Fibroblast of skin of right biceps (primary cell): ENCODE measurements around the gene CCDC85C.
A peak's percentile ranks its signal among the peaks of the same experiment; 100 is the strongest.

Experiments used
- DNase-seq: peaks from one replicate; pipeline ENCODE4 v3.0.0-alpha.2; 2013

Gene CCDC85C

GRCh38 chr14:99507860-99508640 is 96.0 kb downstream of the CCDC85C start:
- no peak for DNase-seq

- DNase-seq, result no peak
Measured at GRCh38 chr14:99506276-99506675, 97.7 kb downstream of the CCDC85C start.

- no peak for DNase-seq
Measured at GRCh38 chr14:99505089-99505488, 98.9 kb downstream of the CCDC85C start.

- DNase-seq, result no peak
Measured at GRCh38 chr14:99503848-99504453, 100.1 kb downstream of the CCDC85C start.

- no peak for DNase-seq
Measured at GRCh38 chr14:99502989-99503421, 101.0 kb downstream of the CCDC85C start.

- DNase-seq, result no peak
Measured at GRCh38 chr14:99497894-99498293, 106.1 kb downstream of the CCDC85C start.

- DNase-seq, result no peak
Measured at GRCh38 chr14:99497341-99497740, 106.7 kb downstream of the CCDC85C start.

GRCh38 chr14:99484106-99484505 is 119.9 kb downstream of the CCDC85C start:
- no peak for DNase-seq

GRCh38 chr14:99481745-99482099 is 122.3 kb downstream of the CCDC85C start:
- peak; percentile 33 for DNase-seq

GRCh38 chr14:99480917-99481744 is 122.9 kb downstream of the CCDC85C start, which contains the start of gene CCNK:
TSS of gene CCNK (plus strand) at chr14:99481409. CDS start at chr14:99492678, 11,269 bp downstream.
- DNase-seq, result peak; percentile 100

GRCh38 chr14:99479906-99480869 is 123.8 kb downstream of the CCDC85C start, which contains the start of gene SETD3:
TSS of gene SETD3 (minus strand) at chr14:99480859. CDS start at chr14:99465805, 15,054 bp downstream.
- peak; percentile 53 for DNase-seq

- DNase-seq, result no peak
Measured at GRCh38 chr14:99479160-99479905, 124.7 kb downstream of the CCDC85C start.

- no peak for DNase-seq
Measured at GRCh38 chr14:99478128-99478527, 125.9 kb downstream of the CCDC85C start.

GRCh38 chr14:99476864-99477263 is 127.1 kb downstream of the CCDC85C start:
- peak; percentile 15 for DNase-seq

GRCh38 chr14:99475660-99476059 is 128.3 kb downstream of the CCDC85C start:
- no peak for DNase-seq

GRCh38 chr14:99475179-99475578 is 128.8 kb downstream of the CCDC85C start:
- DNase-seq, result no peak

- DNase-seq, result no peak
Measured at GRCh38 chr14:99473458-99473857, 130.5 kb downstream of the CCDC85C start.

- peak; percentile 17 for DNase-seq
Measured at GRCh38 chr14:99472937-99473336, 131.1 kb downstream of the CCDC85C start.

- no peak for DNase-seq
Measured at GRCh38 chr14:99471731-99472130, 132.3 kb downstream of the CCDC85C start.

GRCh38 chr14:99468836-99469592 is 135.0 kb downstream of the CCDC85C start:
- peak; percentile 21 for DNase-seq

GRCh38 chr14:99468081-99468480 is 135.9 kb downstream of the CCDC85C start:
- DNase-seq, result no peak
